Activated naive CD4-positive, alpha-beta T cell treated with anti-CD3 and anti-CD28 coated beads for 36 hours (primary cell): Measurements from ENCODE around the gene CTSW. TPM values are rescaled to one million over a fixed set of nuclear protein-coding genes. Genes with fewer than 3 reads are reported as not detected.
A peak's percentile ranks its signal among the peaks of the same experiment; 100 is the strongest.

Experiments
- CTCF ChIA-PET: fragments of 350-600 bp; sonication (Branson Sonifier 250); formaldehyde crosslinking; loops from one replicate; lab custom pipeline; 2021; ENCODE audit warnings: antibody characterized with exemption; lab: Charles Lee
- DNase-seq: peaks from one replicate; pipeline ENCODE4 v3.0.0-alpha.2; 2020
- H3K27ac Mint-ChIP-seq: one replicate; pipeline ENCODE4 v1.8.0; 2021; ENCODE audit warnings: mild to moderate bottlenecking, mixed read lengths
- H3K27me3 Mint-ChIP-seq: one replicate; pipeline ENCODE4 v1.8.0; 2021; ENCODE audit warnings: low read depth, mixed read lengths
- H3K36me3 Mint-ChIP-seq: one replicate; pipeline ENCODE4 v1.8.0; 2021; ENCODE audit warnings: low read depth, mixed read lengths
- H3K4me1 Mint-ChIP-seq: one replicate; pipeline ENCODE4 v1.8.0; 2021; ENCODE audit warnings: low read depth, mixed read lengths
- H3K4me3 Mint-ChIP-seq: one replicate; pipeline ENCODE4 v1.8.0; 2021; ENCODE audit warnings: mild to moderate bottlenecking, moderate library complexity, mixed read lengths
- H3K9me3 Mint-ChIP-seq: one replicate; pipeline ENCODE4 v1.8.0; 2021; ENCODE audit warnings: mixed read lengths
- intact Hi-C: fragments of 100-400 bp; cut with micrococcal nuclease; formaldehyde crosslinking; loops from one replicate; pipeline ENCODE4 v1.15.1; 2023
- total RNA-seq, 2 experiments: library from RNA; stranded (reverse); gene quantifications; one replicate each; pipeline ENCODE4 v1.2.3, GENCODE V29; 2021

The CTSW gene
- total RNA-seq, 2 experiments from 2014 or later: 0.91 to 0.95 TPM

DNA sequence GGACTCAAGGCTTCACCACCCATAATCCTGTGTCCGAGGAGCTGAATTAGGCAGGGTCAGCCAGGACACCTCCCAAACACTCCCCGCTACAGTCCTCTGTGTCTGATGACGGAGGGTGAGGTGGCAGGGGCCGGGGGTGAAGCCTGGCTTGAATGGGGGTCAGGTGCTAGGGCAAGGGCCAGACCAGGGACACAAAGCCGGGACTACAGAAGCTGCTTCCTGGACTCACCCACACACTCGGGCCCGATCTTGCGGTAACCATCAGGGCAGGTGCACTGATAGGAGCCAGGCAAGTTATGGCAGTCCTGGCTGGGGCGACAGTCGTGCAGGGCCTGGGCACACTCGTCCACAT, 9.4 kb upstream of the CTSW start:
- Mint-ChIP-seq H3K27me3 (no peaks in the 10 kb centered on the region), H3K4me3 (no peak overlapping the region), H3K27ac (no peak overlapping the region), H3K4me1 (peaks cover 11% of the 10 kb centered on the region), H3K36me3 (peaks cover 6% of the 10 kb centered on the region), H3K9me3 (no peaks in the 10 kb centered on the region)
- intact Hi-C loops: no loop called here
- CTCF ChIA-PET: interaction anchor here (1.1 to 5.0 kb wide), 2 partner anchors 16 to 21 kb away, joined by 3 to 57 read pairs; partner anchors contain the start of genes CCDC85B and FIBP
- no peak for DNase-seq

- Mint-ChIP-seq H3K27ac (no peak overlapping the region), H3K27me3 (no peaks in the 10 kb centered on the region), H3K4me1 (peaks cover 11% of the 10 kb centered on the region), H3K36me3 (peaks cover 6% of the 10 kb centered on the region), H3K9me3 (no peaks in the 10 kb centered on the region), H3K4me3 (no peak overlapping the region)
- intact Hi-C loops: no loop called here
- DNase-seq: no peak
- CTCF ChIA-PET: interaction anchor here (0.8 to 5.0 kb wide), 7 partner anchors 8 to 440 kb away, joined by 3 to 57 read pairs (median 3); partner anchors contain the start of genes CCDC85B, FIBP, KAT5 and MUS81
These were observed 8.6 kb upstream of the CTSW start for GRCh38 chr11:65870706-65871681.

DNA sequence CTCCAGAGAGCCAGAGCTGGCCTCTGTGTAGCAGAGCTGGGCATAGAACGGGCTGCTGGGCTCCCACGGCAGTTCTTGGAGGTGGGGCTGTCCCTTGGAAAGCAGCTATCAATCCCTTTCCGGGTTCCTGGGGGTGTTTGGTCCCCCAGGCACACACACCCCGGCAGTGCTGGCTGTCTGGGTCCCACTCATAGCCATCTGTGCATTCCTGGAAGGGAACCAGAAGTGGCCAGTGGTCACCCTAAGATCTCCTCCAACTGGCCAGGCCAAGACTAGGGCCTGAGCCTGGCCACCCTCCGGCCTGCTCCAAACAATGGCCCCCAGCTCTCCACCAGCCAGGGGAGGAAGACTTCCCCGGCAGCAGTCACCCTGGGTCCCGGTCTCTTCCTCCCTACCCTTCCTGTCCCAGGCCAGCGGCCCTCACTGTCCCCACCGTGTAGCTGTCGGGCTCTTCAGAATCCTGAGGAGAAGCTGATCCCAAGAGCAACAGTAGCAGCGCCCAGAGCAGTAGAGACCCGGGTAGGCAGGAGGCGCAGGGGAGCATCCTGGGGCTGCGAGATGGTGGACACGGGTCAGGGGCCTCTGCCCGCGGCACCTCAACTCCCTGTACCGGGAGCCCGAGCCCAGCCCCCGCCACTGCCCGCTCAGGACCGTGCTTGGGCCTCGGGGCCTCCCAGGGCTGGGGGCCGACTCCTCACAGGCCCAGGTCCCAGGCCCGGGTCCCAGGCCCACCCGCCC, 7.7 kb upstream of the CTSW start:
- intact Hi-C loops: loop anchor here (2.0 kb wide), 2 partner anchors 13 to 17 kb away; partner anchors contain the start of genes CFL1 and FIBP
- no peaks in the 10 kb centered on the region for H3K27me3 Mint-ChIP-seq
- peak overlapping the region; percentile 38 for H3K4me3 Mint-ChIP-seq

GRCh38 chr11:65872586-65873317, 6.9 kb upstream of the CTSW start, which contains the start of gene EFEMP2:
TSS of gene EFEMP2 (minus strand) at chr11:65872800. CDS start at chr11:65872354, 446 bp downstream.
- Mint-ChIP-seq H3K4me1 (peaks cover 15% of the 10 kb centered on the region), H3K9me3 (no peaks in the 10 kb centered on the region), H3K27ac (peak within 1 kb of the TSS; percentile 82), H3K4me3 (peak within 1 kb of the TSS; percentile 87), H3K36me3 (no peaks in the 10 kb centered on the region), H3K27me3 (no peaks in the 10 kb centered on the region)
- DNase-seq: no peak
- intact Hi-C loops: loop anchor here (2.0 kb wide), 2 partner anchors 14 to 16 kb away; partner anchors contain the start of genes CFL1 and FIBP
- CTCF ChIA-PET: interaction anchor here (0.6 to 5.0 kb wide), 3 partner anchors 13 to 103 kb away, joined by 3 to 57 read pairs (median 22); partner anchors contain the start of genes FIBP and MUS81

More for the DNA sequence above, 7.7 kb upstream of the CTSW start:
- Mint-ChIP-seq H3K9me3 (no peaks in the 10 kb centered on the region), H3K4me1 (peaks cover 15% of the 10 kb centered on the region), H3K27ac (no peak overlapping the region), H3K36me3 (peaks cover 6% of the 10 kb centered on the region)
- CTCF ChIA-PET: interaction anchor here (0.6 to 5.0 kb wide), 7 partner anchors 9 to 439 kb away, joined by 3 to 57 read pairs (median 3); partner anchors contain the start of genes FIBP, KAT5 and MUS81
- no peak for DNase-seq

DNA sequence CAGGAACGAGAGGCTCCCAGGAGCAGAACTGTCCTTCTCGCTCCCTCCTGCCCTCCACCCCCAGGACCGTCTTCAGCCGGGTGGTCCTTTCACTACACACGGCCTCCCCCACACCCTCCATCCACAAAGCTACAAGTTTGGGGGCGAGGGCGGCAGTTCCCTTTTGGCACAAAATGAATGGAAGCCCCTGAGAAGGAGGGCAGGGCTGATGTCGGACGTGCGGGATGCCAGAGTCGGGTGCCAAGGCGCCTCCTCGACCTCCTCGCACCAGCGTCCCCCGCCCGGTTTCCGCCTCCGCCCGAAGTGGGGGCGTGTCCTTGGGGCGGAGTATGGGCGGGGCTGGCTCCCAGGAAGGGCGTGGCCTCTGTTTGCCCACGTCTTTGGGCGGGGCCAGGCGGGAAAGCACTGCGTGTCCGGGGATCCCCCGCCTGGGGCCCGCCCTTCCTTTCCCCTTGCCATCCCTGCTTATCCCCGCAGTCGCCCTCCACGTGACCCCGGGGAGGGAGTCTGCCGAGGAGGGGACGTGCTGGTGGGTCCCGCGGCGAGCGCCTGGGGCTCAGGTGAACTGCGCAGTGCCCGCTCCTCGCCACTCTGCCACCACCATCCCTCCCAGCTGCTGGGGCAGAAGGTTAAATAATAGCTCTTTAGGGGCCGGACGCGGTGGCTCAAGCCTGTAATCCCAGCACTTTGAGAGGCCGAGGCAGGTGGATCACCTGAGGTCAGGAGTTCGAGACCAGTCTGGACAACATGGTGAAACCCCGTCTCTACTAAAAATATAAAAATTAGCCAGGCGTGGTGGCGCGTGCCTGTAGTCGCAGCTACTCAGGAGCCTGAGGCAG, 6.1 kb upstream of the CTSW start:
- H3K36me3 Mint-ChIP-seq: no peaks in the 10 kb centered on the region
- H3K27me3 Mint-ChIP-seq: no peaks in the 10 kb centered on the region
- H3K4me3 Mint-ChIP-seq: peak overlapping the region; percentile 87
- H3K27ac Mint-ChIP-seq: peak overlapping the region; percentile 82
- no peaks in the 10 kb centered on the region for H3K9me3 Mint-ChIP-seq
- peaks cover 17% of the 10 kb centered on the region for H3K4me1 Mint-ChIP-seq
- DNase-seq: peak; percentile 98
- intact Hi-C loops: loop anchor here (2.0 kb wide), 2 partner anchors 15 kb away; partner anchors contain the start of genes CFL1 and FIBP
- CTCF ChIA-PET: interaction anchor here (0.8 to 1.7 kb wide), 7 partner anchors 10 to 57 kb away, joined by 3 to 31 read pairs (median 7); partner anchors contain the start of genes FIBP and MUS81

GRCh38 chr11:65880027-65880426, 390 bp downstream of the CTSW start:
- peaks cover 12% of the 10 kb centered on the region for H3K36me3 Mint-ChIP-seq
- H3K27ac Mint-ChIP-seq: no peak overlapping the region
- no peaks in the 10 kb centered on the region for H3K27me3 Mint-ChIP-seq
- H3K4me1 Mint-ChIP-seq: peaks cover 48% of the 10 kb centered on the region
- CTCF ChIA-PET: interaction anchor here (14.7 kb wide), 1 partner anchor 19 kb away, joined by 178 read pairs; the partner anchor contains the start of genes CFL1 and MUS81
- H3K4me3 Mint-ChIP-seq: no peak overlapping the region
- H3K9me3 Mint-ChIP-seq: no peaks in the 10 kb centered on the region
- DNase-seq: no peak
- intact Hi-C loops: no loop called here

- Mint-ChIP-seq H3K4me1 (peaks cover 51% of the 10 kb centered on the region), H3K27me3 (no peaks in the 10 kb centered on the region), H3K27ac (peak overlapping the region; percentile 7), H3K9me3 (no peaks in the 10 kb centered on the region), H3K36me3 (peaks cover 15% of the 10 kb centered on the region), H3K4me3 (no peak overlapping the region)
- CTCF ChIA-PET: interaction anchor here (0.6 to 14.7 kb wide), 2 partner anchors 20 to 465 kb away, joined by 3 to 178 read pairs; partner anchors contain the start of genes CFL1 and MUS81
- intact Hi-C loops: no loop called here
- DNase-seq: no peak
These were observed 1.3 kb downstream of the CTSW start for GRCh38 chr11:65880844-65881421.

DNA sequence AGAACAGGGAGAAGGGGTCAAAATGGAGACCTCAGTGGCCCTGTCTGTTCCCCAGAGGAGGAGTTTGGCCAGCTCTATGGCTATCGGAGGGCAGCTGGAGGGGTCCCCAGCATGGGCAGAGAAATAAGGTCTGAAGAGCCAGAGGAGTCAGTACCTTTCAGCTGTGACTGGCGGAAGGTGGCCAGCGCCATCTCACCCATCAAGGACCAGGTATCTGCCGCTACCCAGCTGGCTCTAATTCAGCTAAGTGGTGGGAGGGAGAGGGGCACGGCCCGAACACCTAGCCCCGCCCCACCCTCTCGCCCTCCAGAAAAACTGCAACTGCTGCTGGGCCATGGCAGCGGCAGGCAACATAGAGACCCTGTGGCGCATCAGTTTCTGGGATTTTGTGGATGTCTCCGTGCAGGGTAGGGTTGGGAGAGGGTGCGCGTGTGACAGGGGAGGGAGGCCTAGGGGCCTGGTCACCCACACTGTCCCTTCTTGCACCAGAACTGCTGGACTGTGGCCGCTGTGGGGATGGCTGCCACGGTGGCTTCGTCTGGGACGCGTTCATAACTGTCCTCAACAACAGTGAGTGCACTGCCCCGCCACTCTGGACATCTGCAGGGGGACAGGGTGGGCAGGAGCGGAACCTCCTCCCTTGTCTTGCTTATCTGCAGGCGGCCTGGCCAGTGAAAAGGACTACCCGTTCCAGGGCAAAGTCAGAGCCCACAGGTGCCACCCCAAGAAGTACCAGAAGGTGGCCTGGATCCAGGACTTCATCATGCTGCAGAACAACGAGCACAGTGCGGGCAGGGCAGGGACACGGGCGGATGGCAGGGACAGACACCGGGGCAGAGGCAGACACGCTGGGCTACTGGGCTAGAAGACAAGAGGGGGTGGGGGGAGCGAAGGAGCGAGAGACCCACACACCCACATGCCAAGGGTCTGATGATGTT, 2.8 kb downstream of the CTSW start:
- H3K4me3 Mint-ChIP-seq: no peak overlapping the region
- intact Hi-C loops: no loop called here
- no peak overlapping the region for H3K27ac Mint-ChIP-seq
- CTCF ChIA-PET: interaction anchor here (0.7 to 14.7 kb wide), 4 partner anchors 8 to 112 kb away, joined by 3 to 178 read pairs (median 3); partner anchors contain the start of genes CCDC85B, CFL1 and MUS81
- H3K4me1 Mint-ChIP-seq: peaks cover 58% of the 10 kb centered on the region
- peaks cover 25% of the 10 kb centered on the region for H3K36me3 Mint-ChIP-seq
- no peaks in the 10 kb centered on the region for H3K9me3 Mint-ChIP-seq
- DNase-seq: no peak
- H3K27me3 Mint-ChIP-seq: no peaks in the 10 kb centered on the region

DNA sequence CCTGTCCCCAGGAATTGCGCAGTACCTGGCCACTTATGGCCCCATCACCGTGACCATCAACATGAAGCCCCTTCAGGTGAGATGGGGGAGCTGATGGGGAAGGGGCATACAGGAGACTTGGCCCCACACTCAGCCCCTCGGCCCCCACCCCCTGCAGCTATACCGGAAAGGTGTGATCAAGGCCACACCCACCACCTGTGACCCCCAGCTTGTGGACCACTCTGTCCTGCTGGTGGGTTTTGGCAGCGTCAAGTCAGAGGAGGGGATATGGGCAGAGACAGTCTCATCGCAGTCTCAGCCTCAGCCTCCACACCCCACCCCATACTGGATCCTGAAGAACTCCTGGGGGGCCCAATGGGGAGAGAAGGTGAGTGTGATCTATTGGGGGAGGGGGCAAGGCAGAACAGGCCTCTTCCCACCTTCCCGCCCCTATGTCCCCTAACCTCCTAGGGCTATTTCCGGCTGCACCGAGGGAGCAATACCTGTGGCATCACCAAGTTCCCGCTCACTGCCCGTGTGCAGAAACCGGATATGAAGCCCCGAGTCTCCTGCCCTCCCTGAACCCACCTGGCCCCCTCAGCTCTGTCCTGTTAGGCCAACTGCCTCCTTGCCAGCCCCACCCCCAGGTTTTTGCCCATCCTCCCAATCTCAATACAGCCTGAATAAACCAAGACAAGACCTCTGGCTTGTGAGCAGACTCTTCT, 3.6 kb downstream of the CTSW start:
- CTCF ChIA-PET: interaction anchor here (0.7 to 14.7 kb wide), 13 partner anchors 12 to 112 kb away, joined by 3 to 178 read pairs (median 10); partner anchors contain the start of genes CFL1, EFEMP2 and MUS81
- Mint-ChIP-seq H3K27ac (no peak overlapping the region), H3K4me3 (no peak overlapping the region), H3K27me3 (no peaks in the 10 kb centered on the region), H3K9me3 (no peaks in the 10 kb centered on the region), H3K36me3 (peaks cover 27% of the 10 kb centered on the region), H3K4me1 (peaks cover 64% of the 10 kb centered on the region)
- no peak for DNase-seq
- intact Hi-C loops: no loop called here
